ENCODE measurements around the gene CD276.
"Not testable (repeated sequence)": the region's sequence is repeated elsewhere in the genome, so short reads cannot be mapped to it uniquely, and the experiment has no call there.

Gene CD276

DNA sequence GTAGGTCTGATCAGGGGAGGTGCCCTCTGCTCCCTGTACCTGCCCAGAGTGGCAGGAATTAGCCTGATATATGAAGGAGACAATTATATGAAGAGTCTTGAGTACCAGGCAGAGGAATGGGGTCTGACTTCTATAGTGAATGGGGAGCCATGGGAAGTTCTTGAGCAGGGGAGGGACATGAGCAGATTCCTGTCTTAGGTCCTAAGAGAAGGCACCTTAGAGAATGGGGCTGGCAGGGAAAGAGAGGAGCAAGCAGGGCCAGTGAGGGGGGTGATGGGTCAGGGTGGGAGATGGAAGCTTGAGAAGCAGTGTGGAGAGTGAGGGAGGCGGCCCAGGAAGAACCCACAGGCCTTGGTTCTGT, 12.4 kb downstream of the CD276 start:
- H3K36me3 Mint-ChIP-seq (ENCODE audit: low read depth), result peaks cover 39% of the 10 kb centered on the region
- no peak overlapping the region for H3K4me3 Mint-ChIP-seq
- peak overlapping the region; percentile 84 for H3K27ac Mint-ChIP-seq
- TF ChIP-seq, protein P1, sequence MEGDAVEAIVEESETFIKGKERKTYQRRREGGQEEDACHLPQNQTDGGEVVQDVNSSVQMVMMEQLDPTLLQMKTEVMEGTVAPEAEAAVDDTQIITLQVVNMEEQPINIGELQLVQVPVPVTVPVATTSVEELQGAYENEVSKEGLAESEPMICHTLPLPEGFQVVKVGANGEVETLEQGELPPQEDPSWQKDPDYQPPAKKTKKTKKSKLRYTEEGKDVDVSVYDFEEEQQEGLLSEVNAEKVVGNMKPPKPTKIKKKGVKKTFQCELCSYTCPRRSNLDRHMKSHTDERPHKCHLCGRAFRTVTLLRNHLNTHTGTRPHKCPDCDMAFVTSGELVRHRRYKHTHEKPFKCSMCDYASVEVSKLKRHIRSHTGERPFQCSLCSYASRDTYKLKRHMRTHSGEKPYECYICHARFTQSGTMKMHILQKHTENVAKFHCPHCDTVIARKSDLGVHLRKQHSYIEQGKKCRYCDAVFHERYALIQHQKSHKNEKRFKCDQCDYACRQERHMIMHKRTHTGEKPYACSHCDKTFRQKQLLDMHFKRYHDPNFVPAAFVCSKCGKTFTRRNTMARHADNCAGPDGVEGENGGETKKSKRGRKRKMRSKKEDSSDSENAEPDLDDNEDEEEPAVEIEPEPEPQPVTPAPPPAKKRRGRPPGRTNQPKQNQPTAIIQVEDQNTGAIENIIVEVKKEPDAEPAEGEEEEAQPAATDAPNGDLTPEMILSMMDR (IDR thresholded peaks at IDR 0.05), result no peak
- H3K9me3 Mint-ChIP-seq, result no peaks in the 10 kb centered on the region
- peaks cover 77% of the 10 kb centered on the region for H3K4me1 Mint-ChIP-seq
- no peak for DNase-seq
- H3K27me3 Mint-ChIP-seq (ENCODE audit: low read depth, poor library complexity), result peaks cover 3% of the 10 kb centered on the region

DNA sequence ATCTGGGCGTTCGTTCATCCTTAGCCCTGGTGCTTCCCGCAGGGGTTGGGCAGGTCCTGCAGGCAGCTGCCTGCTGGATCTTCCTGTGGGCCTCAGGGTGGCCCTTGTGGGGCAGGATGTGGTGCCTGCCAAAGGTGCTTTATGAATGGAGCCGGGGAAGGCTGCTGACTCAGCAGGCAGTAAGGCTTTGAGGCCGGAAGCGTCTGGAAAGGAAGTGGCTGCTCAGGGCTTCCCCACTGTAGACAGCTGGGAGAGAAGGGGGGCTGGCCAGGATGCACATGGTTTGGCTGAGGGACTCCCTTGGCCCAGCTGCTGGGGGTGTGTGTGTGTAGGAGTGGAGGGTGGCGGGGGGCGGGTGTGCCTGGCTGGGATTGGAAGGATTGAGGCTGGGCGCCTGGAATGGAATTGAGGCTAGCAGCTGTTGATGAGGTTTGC, 12.9 kb downstream of the CD276 start:
- H3K4me1 Mint-ChIP-seq, result peaks cover 77% of the 10 kb centered on the region

DNA sequence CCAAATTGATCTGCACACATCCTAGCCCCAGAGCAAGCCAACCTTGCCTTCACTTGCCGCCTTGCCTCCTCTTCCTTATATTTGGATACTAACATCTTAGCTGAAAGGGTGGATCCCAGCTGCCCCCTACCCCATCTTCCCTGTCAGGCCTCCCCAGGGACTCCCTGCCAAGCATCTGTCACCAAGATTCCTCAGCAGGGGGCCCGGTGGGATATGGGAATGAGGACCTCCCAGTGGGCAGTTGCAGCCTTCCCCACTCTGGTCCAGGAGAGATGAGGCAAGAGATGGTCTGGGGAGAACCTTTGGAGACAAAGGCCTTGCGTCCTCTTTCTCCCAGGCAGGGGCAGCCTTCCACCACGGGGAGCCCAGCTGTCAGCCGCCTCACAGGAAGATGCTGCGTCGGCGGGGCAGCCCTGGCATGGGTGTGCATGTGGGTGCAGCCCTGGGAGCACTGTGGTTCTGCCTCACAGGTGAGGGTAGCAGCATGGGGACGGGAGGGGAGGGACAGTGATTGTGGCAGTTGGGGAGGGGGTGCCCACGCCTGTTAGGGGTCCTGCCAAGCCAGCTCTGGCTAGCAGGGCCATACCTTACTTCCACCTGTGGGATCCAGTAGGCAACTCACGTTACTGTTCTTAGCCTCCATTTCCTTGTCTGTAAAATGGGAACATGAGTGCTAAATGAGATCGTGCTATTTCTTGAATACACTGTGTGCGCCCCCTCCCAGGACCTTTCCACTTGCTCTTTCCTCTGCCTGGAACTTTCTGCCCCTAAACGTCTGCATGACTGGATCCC, 15.3 kb downstream of the CD276 start:
- no peaks in the 10 kb centered on the region for H3K9me3 Mint-ChIP-seq
- H3K4me1 Mint-ChIP-seq, result peaks cover 59% of the 10 kb centered on the region
- peaks cover 26% of the 10 kb centered on the region for H3K36me3 Mint-ChIP-seq (ENCODE audit: low read depth)
- no peak overlapping the region for H3K4me3 Mint-ChIP-seq
- TF ChIP-seq, protein P1 (IDR thresholded peaks at IDR 0.05), result no peak
- peak overlapping the region; percentile 13 for H3K27ac Mint-ChIP-seq
- H3K27me3 Mint-ChIP-seq (ENCODE audit: low read depth, poor library complexity), result peaks cover 3% of the 10 kb centered on the region
- DNase-seq, result no peak

More for the DNA sequence above, 12.9 kb downstream of the CD276 start:
- Mint-ChIP-seq H3K36me3 (ENCODE audit: low read depth) (peaks cover 39% of the 10 kb centered on the region), H3K27ac (peak overlapping the region; percentile 84), H3K9me3 (no peaks in the 10 kb centered on the region), H3K4me3 (no peak overlapping the region), H3K27me3 (ENCODE audit: low read depth, poor library complexity) (peaks cover 3% of the 10 kb centered on the region)
- TF ChIP-seq, protein P1 (IDR thresholded peaks at IDR 0.05), result no peak
- DNase-seq, result peak; percentile 54

DNA sequence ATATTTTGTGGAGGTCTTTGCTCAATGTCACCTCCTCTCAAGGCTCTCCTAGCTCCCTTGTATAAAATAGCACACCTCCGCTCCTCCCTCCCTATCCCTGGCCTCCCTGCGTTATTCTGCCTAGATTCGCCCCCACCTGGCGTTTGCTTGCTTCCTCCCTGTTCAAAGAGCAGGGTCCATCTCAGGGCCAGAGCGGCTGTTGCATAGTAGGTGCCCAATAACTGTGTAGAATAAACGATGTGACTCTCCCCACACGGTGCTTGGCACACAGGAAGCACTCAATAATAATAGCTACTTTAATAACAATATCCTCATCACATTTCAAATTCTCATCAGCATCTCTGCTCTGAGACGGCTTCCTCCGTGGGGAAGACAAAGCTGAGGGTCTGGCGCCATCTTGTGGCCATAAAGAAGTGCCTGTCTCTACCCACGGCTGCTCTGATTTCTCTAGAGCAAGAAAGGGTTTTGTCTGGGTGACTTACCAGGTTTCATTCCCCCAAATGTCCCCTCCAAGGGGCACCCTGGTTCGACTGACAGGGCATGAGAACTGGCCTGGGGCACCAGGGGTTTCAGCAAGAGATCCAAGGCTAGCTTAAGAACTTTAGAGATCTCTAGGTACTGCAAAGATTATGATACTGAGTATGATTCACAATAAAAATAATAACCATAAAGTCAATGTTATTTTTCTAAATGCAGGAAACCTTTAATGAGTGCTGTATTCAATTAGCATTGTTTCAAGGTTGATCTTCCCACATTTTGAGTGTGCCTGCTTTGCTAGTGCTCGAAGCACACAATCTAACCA, 16.1 kb downstream of the CD276 start:
- no peak overlapping the region for H3K4me3 Mint-ChIP-seq
- peaks cover 32% of the 10 kb centered on the region for H3K36me3 Mint-ChIP-seq (ENCODE audit: low read depth)
- H3K27ac Mint-ChIP-seq, result peak overlapping the region; percentile 66
- H3K9me3 Mint-ChIP-seq, result no peaks in the 10 kb centered on the region
- peaks cover 54% of the 10 kb centered on the region for H3K4me1 Mint-ChIP-seq
- peak; percentile 78 for DNase-seq
- H3K27me3 Mint-ChIP-seq (ENCODE audit: low read depth, poor library complexity), result peaks cover 3% of the 10 kb centered on the region
- TF ChIP-seq, protein P1 (IDR thresholded peaks at IDR 0.05), result peak; percentile 92

DNA sequence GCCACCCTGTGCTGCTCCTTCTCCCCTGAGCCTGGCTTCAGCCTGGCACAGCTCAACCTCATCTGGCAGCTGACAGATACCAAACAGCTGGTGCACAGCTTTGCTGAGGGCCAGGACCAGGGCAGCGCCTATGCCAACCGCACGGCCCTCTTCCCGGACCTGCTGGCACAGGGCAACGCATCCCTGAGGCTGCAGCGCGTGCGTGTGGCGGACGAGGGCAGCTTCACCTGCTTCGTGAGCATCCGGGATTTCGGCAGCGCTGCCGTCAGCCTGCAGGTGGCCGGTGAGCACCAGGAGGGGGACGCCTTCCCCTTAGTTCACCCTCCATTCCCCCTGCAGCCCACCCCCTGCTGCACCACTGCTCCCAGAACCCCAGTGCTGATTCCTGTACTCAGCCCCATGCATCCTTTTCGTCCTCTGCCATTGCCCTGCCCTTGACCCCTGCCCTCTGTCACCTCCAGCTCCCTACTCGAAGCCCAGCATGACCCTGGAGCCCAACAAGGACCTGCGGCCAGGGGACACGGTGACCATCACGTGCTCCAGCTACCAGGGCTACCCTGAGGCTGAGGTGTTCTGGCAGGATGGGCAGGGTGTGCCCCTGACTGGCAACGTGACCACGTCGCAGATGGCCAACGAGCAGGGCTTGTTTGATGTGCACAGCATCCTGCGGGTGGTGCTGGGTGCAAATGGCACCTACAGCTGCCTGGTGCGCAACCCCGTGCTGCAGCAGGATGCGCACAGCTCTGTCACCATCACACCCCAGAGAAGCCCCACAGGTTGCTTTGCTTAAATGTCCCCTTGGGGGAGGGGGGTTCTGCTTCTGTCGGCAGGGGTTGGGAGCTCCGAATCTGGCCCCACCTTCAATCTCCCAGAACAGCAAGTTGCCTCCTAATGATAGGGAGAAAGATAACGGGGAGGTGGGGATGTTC, 18.4 kb downstream of the CD276 start:
- H3K9me3 Mint-ChIP-seq; H3K27ac Mint-ChIP-seq; DNase-seq; H3K27me3 Mint-ChIP-seq (ENCODE audit: low read depth, poor library complexity); H3K4me3 Mint-ChIP-seq: not testable (repeated sequence)
- peaks cover 31% of the 10 kb centered on the region for H3K4me1 Mint-ChIP-seq
- H3K36me3 Mint-ChIP-seq (ENCODE audit: low read depth), result peaks cover 51% of the 10 kb centered on the region

DNA sequence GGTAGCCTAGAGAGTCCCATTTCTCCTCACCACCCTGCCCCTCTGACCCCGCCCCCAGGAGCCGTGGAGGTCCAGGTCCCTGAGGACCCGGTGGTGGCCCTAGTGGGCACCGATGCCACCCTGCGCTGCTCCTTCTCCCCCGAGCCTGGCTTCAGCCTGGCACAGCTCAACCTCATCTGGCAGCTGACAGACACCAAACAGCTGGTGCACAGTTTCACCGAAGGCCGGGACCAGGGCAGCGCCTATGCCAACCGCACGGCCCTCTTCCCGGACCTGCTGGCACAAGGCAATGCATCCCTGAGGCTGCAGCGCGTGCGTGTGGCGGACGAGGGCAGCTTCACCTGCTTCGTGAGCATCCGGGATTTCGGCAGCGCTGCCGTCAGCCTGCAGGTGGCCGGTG, 19.4 kb downstream of the CD276 start:
- Mint-ChIP-seq H3K36me3 (ENCODE audit: low read depth) (peaks cover 59% of the 10 kb centered on the region), H3K4me1 (peaks cover 22% of the 10 kb centered on the region)
- not testable (repeated sequence) for H3K9me3 Mint-ChIP-seq; H3K4me3 Mint-ChIP-seq; H3K27me3 Mint-ChIP-seq (ENCODE audit: low read depth, poor library complexity); DNase-seq; H3K27ac Mint-ChIP-seq

DNA sequence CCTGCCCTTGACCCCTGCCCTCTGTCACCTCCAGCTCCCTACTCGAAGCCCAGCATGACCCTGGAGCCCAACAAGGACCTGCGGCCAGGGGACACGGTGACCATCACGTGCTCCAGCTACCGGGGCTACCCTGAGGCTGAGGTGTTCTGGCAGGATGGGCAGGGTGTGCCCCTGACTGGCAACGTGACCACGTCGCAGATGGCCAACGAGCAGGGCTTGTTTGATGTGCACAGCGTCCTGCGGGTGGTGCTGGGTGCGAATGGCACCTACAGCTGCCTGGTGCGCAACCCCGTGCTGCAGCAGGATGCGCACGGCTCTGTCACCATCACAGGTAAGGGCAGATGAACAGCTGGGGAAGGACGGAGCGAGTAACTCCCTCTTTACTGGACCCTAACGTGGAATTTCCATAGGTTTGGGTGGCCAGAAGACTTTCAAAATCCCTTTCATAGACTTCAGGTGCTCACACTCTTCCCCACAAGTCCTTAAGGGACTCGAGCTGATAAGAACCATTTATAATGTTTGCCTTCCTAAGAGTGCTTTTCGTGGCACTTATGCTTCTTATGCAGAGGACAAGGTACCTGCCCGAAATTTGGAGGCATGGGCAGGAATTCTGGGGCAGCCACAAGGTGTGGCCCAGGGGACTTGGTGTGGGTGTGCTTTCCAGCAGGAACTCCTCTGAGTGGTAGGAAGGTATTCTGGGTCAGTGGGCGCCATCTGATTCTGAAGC, 20.1 kb downstream of the CD276 start:
- H3K4me1 Mint-ChIP-seq, result peaks cover 15% of the 10 kb centered on the region
- H3K36me3 Mint-ChIP-seq (ENCODE audit: low read depth), result peaks cover 61% of the 10 kb centered on the region
- not testable (repeated sequence) for H3K9me3 Mint-ChIP-seq; DNase-seq; H3K27ac Mint-ChIP-seq; H3K27me3 Mint-ChIP-seq (ENCODE audit: low read depth, poor library complexity); H3K4me3 Mint-ChIP-seq
